Astrocyte (in vitro differentiated cells and primary cell): ENCODE results near the gene TNFRSF17. TPM values are rescaled to one million over a fixed set of nuclear protein-coding genes. Genes with fewer than 3 reads are reported as not detected.
"Not testable (repeated sequence)": the region's sequence is repeated elsewhere in the genome, so short reads cannot be mapped to it uniquely, and the experiment has no call there.

Experiments used
- DNase-seq: peaks from one replicate; pipeline ENCODE4 v3.0.0-alpha.2; 2010; ENCODE audit warnings: low read depth
- FAIRE-seq: peaks from 2 replicates; lab custom pipeline; 2011; peaks lifted over from hg19 to GRCh38; lab: Jason Lieb, UNC
- H2AFZ ChIP-seq: 2 replicates; pipeline ENCODE4 v1.6.0; 2012; ENCODE audit warnings: low read depth, low read length, inconsistent platforms
- H3K27ac ChIP-seq: 2 replicates; pipeline ENCODE4 v1.5.1; 2011; ENCODE audit warnings: low read depth, low read length, inconsistent platforms
- H3K27me3 ChIP-seq: 2 replicates; pipeline ENCODE4 v1.6.0; 2011; ENCODE audit warnings: low read length, inconsistent platforms; ENCODE audit not compliant: insufficient read depth
- H3K36me3 ChIP-seq: 2 replicates; pipeline ENCODE4 v1.5.1; 2011; ENCODE audit warnings: low read length, inconsistent platforms; ENCODE audit not compliant: insufficient read depth
- H3K4me1 ChIP-seq: 2 replicates; pipeline ENCODE4 v1.5.1; 2011; ENCODE audit warnings: low read length, inconsistent platforms; ENCODE audit not compliant: insufficient read depth
- H3K4me2 ChIP-seq: 2 replicates; pipeline ENCODE4 v1.6.0; 2012; ENCODE audit warnings: low read length, inconsistent platforms
- H3K4me3 ChIP-seq: 2 replicates; pipeline ENCODE4 v1.5.1; 2011; ENCODE audit warnings: low read depth, mild to moderate bottlenecking, low read length, inconsistent platforms; ENCODE audit not compliant: insufficient read depth
- H3K79me2 ChIP-seq: 2 replicates; pipeline ENCODE4 v1.6.0; 2012; ENCODE audit warnings: mild to moderate bottlenecking, low read length, inconsistent platforms; ENCODE audit not compliant: insufficient read depth
- H3K9ac ChIP-seq: 2 replicates; pipeline ENCODE4 v1.6.0; 2012; ENCODE audit warnings: mild to moderate bottlenecking, low read length, inconsistent platforms
- H3K9me3 ChIP-seq: 2 replicates; pipeline ENCODE4 v1.5.1; 2012; ENCODE audit warnings: low read depth, mild to moderate bottlenecking, low read length, inconsistent platforms; ENCODE audit not compliant: insufficient read depth
- H4K20me1 ChIP-seq: 2 replicates; pipeline ENCODE4 v1.6.0; 2012; ENCODE audit warnings: low read length, inconsistent platforms; ENCODE audit not compliant: insufficient read depth
- H3K27ac Mint-ChIP-seq: one replicate; pipeline ENCODE4 v1.8.0; 2021; ENCODE audit warnings: mild to moderate bottlenecking, mixed read lengths; ENCODE audit not compliant: unreplicated experiment
- H3K27me3 Mint-ChIP-seq: one replicate; pipeline ENCODE4 v1.8.0; 2021; ENCODE audit warnings: low read depth, mixed read lengths; ENCODE audit not compliant: unreplicated experiment
- H3K36me3 Mint-ChIP-seq: one replicate; pipeline ENCODE4 v1.8.0; 2021; ENCODE audit warnings: low read depth, mixed read lengths; ENCODE audit not compliant: unreplicated experiment
- H3K4me1 Mint-ChIP-seq: one replicate; pipeline ENCODE4 v1.8.0; 2021; ENCODE audit warnings: low read depth, mixed read lengths; ENCODE audit not compliant: unreplicated experiment
- H3K4me3 Mint-ChIP-seq: one replicate; pipeline ENCODE4 v1.8.0; 2021; ENCODE audit warnings: mild to moderate bottlenecking, moderate library complexity, mixed read lengths; ENCODE audit not compliant: unreplicated experiment
- H3K9me3 Mint-ChIP-seq: one replicate; pipeline ENCODE4 v1.8.0; 2021; ENCODE audit warnings: mild to moderate bottlenecking, mixed read lengths; ENCODE audit not compliant: unreplicated experiment
- EZH2 ChIP-seq: IDR thresholded peaks from 2 replicates; pipeline ENCODE4 v1.6.1; 2012; ENCODE audit warnings: mild to moderate bottlenecking, low read length, inconsistent platforms; ENCODE audit not compliant: insufficient read depth
- total RNA-seq: library from RNA; stranded (reverse); gene quantifications from 2 replicates; pipeline ENCODE4 v1.2.1, GENCODE V29; 2021
- TF ChIP-seq, protein P1 (sequence below): IDR thresholded peaks from 2 replicates; pipeline ENCODE4 v1.5.1; 2011; ENCODE audit warnings: low read depth, mild to moderate bottlenecking, inconsistent platforms, low read length, moderate library complexity; ENCODE audit not compliant: insufficient read depth

Gene TNFRSF17
- total RNA-seq, 1 donor from 2014 or later, result not detected

GRCh38 chr16:11950388-11950787, 14.6 kb upstream of the TNFRSF17 start:
- H3K9me3 ChIP-seq, result no peaks in the 10 kb centered on the region
- no peak overlapping the region for H3K4me3 ChIP-seq
- H3K4me1 ChIP-seq, result peaks cover under 1% of the 10 kb centered on the region
- H3K9ac ChIP-seq, result no peak overlapping the region
- H2AFZ ChIP-seq, result peak overlapping the region; percentile 13
- no peaks in the 10 kb centered on the region for H3K36me3 ChIP-seq
- no peaks in the 10 kb centered on the region for H3K27me3 ChIP-seq
- no peak overlapping the region for H3K4me2 ChIP-seq
- no peaks in the 10 kb centered on the region for H3K9me3 Mint-ChIP-seq
- no peaks in the 10 kb centered on the region for H3K36me3 Mint-ChIP-seq
- DNase-seq (no peak), FAIRE-seq (no peak)
- H3K27me3 Mint-ChIP-seq, result no peaks in the 10 kb centered on the region
- TF ChIP-seq EZH2, result no peak
- TF ChIP-seq, protein P1, sequence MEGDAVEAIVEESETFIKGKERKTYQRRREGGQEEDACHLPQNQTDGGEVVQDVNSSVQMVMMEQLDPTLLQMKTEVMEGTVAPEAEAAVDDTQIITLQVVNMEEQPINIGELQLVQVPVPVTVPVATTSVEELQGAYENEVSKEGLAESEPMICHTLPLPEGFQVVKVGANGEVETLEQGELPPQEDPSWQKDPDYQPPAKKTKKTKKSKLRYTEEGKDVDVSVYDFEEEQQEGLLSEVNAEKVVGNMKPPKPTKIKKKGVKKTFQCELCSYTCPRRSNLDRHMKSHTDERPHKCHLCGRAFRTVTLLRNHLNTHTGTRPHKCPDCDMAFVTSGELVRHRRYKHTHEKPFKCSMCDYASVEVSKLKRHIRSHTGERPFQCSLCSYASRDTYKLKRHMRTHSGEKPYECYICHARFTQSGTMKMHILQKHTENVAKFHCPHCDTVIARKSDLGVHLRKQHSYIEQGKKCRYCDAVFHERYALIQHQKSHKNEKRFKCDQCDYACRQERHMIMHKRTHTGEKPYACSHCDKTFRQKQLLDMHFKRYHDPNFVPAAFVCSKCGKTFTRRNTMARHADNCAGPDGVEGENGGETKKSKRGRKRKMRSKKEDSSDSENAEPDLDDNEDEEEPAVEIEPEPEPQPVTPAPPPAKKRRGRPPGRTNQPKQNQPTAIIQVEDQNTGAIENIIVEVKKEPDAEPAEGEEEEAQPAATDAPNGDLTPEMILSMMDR, result no peak
- no peaks in the 10 kb centered on the region for H3K79me2 ChIP-seq
- no peak overlapping the region for H3K27ac ChIP-seq
- peaks cover 2% of the 10 kb centered on the region for H3K4me1 Mint-ChIP-seq
- H3K27ac Mint-ChIP-seq, result peak overlapping the region; percentile 34
- no peaks in the 10 kb centered on the region for H4K20me1 ChIP-seq
- no peak overlapping the region for H3K4me3 Mint-ChIP-seq

- not testable (repeated sequence) for H3K4me2 ChIP-seq, H3K9ac ChIP-seq, H3K27me3 Mint-ChIP-seq, H3K9me3 Mint-ChIP-seq, H3K27me3 ChIP-seq, H3K36me3 Mint-ChIP-seq, H4K20me1 ChIP-seq, DNase-seq, H3K79me2 ChIP-seq, H3K36me3 ChIP-seq, H2AFZ ChIP-seq, H3K27ac Mint-ChIP-seq, H3K4me1 Mint-ChIP-seq, FAIRE-seq, H3K4me3 Mint-ChIP-seq, H3K27ac ChIP-seq, H3K4me3 ChIP-seq, H3K9me3 ChIP-seq
- H3K4me1 ChIP-seq, result peaks cover 10% of the 10 kb centered on the region
Measured at GRCh38 chr16:11953576-11953975, 11.4 kb upstream of the TNFRSF17 start.

DNA sequence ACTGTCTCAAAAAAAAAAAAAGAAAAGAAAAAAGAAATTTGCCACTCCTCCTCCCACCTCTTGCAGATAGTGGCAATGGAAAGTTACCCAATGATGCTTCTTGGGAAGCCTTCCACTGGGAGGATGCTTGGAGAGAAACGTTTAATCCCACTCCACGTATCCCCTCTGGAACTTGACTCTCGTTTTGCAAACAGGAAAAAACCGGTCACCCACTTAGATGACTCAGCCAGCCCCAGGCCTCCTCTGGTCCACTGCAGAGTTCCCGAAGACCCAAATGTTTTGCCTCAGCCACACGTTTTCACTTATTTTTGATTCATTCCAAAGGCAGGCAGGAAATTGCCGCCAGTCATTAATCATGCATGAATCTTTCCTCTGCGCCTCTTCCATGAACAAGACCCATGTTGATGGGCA, 9.3 kb upstream of the TNFRSF17 start:
- Histone ChIP-seq H2AFZ (peak overlapping the region; percentile 73), H3K9ac (peak overlapping the region; percentile 47), H3K4me3 (no peak overlapping the region), H3K4me1 (peaks cover 10% of the 10 kb centered on the region), H3K79me2 (no peaks in the 10 kb centered on the region), H3K9me3 (no peaks in the 10 kb centered on the region), H3K36me3 (no peaks in the 10 kb centered on the region), H3K27ac (peak overlapping the region; percentile 75), H3K4me2 (peak overlapping the region; percentile 60), H4K20me1 (no peaks in the 10 kb centered on the region), H3K27me3 (no peaks in the 10 kb centered on the region)
- Mint-ChIP-seq H3K4me3 (peak overlapping the region; percentile 23), H3K27ac (peak overlapping the region; percentile 36), H3K27me3 (no peaks in the 10 kb centered on the region), H3K9me3 (no peaks in the 10 kb centered on the region), H3K4me1 (peaks cover 7% of the 10 kb centered on the region), H3K36me3 (no peaks in the 10 kb centered on the region)
- TF ChIP-seq, protein P1, result no peak
- no peak for TF ChIP-seq EZH2
- FAIRE-seq (peak; percentile 75), DNase-seq (peak; percentile 93)
